Mucosa of descending colon (tissue), 3 donors: Measurements from ENCODE around the gene ITGA3. TPM values are rescaled to one million over a fixed set of nuclear protein-coding genes. Genes with fewer than 3 reads are reported as not detected.

Experiments used
- ATAC-seq: fragments of 200-7000 bp; cut with Tn5 transposase; one replicate; pipeline ENCODE4 v1.9.1; 2020; ENCODE audit warnings: mild to moderate bottlenecking, moderate library complexity
- DNase-seq, 3 donors: peaks; one replicate each; pipeline ENCODE4 v3.0.0-alpha.2; 2020
- H3K36me3 ChIP-seq: fragments of 200-600 bp; one replicate; pipeline ENCODE4 v1.8.0; 2021; ENCODE audit warnings: low read depth, mild to moderate bottlenecking
- H3K4me1 ChIP-seq: fragments of 200-600 bp; one replicate; pipeline ENCODE4 v1.8.0; 2021; ENCODE audit warnings: low read depth, mild to moderate bottlenecking
- H3K4me3 ChIP-seq: fragments of 200-600 bp; one replicate; pipeline ENCODE4 v1.8.0; 2021; ENCODE audit warnings: mild to moderate bottlenecking
- H3K9me3 ChIP-seq: fragments of 200-600 bp; one replicate; pipeline ENCODE4 v1.8.0; 2021; ENCODE audit warnings: mild to moderate bottlenecking
- intact Hi-C, 2 donors: fragments of 100-400 bp; cut with DNase I in 1 of 2; cut with micrococcal nuclease in 1 of 2; formaldehyde crosslinking; loops; one replicate each; pipeline versions ENCODE4 v1.11.0 to v1.11.1; 2022; cut with DNase I, micrococcal nuclease
- total RNA-seq, 3 donors: library from RNA; stranded (reverse); fragmentation: NEBNext Ultra II Directional in 2 of 3; extraction: Animal tissue kit (Norgen Biotek cat#: 25700) in 2 of 3; gene quantifications; one replicate each; pipeline versions ENCODE4 v1.2.1 to v1.2.4, GENCODE V29; 2021 to 2023
- TF ChIP-seq, protein P1 (sequence below): fragments of 200-600 bp; IDR thresholded peaks from one replicate; pipeline ENCODE4 v1.8.0; 2022; ENCODE audit warnings: antibody characterized with exemption, mild to moderate bottlenecking
- donor health status: DM: no; HTN: no; CAD: no; lungs with moderate emphysema.
- donor health status: DM: no; HTN: no; CAD: no.
- donor health status: DM: no; HTN: yes; CAD: no.

The ITGA3 gene
- total RNA-seq, 3 donors from 2014 or later, result 108 to 170 (median 108) TPM

DNA sequence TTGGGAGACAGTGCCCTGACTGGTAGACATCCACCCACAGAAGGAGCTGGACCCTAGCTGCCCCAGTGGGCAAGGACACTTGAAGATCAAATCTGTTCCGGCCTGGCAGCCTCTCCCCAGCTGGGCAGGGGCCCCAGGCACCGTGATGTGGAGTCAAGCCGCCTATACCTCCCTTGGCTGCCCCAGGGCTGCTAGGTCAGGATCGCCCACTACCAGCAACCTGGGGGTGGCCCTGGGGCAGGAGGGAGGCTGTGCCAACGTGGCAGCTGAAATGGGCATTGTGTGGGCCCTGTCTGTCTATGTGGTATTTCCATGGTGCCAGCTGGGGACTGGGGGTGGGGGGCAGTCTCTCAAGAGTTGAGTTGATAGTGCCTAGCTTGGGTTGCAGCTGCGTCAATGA, 40.2 kb downstream of the ITGA3 start:
- DNase-seq (peak; percentile 34 to 59 (median 56)), ATAC-seq (no peak)
- peaks cover 43% of the 10 kb centered on the region for H3K4me1 ChIP-seq
- H3K36me3 ChIP-seq, result peaks cover 3% of the 10 kb centered on the region
- intact Hi-C loops, result loop anchor here in 1 of 2 donors (10.0 kb wide), 1 partner anchor 209 kb away; no protein-coding TSS in a partner anchor
- no peaks in the 10 kb centered on the region for H3K9me3 ChIP-seq
- TF ChIP-seq, protein P1, sequence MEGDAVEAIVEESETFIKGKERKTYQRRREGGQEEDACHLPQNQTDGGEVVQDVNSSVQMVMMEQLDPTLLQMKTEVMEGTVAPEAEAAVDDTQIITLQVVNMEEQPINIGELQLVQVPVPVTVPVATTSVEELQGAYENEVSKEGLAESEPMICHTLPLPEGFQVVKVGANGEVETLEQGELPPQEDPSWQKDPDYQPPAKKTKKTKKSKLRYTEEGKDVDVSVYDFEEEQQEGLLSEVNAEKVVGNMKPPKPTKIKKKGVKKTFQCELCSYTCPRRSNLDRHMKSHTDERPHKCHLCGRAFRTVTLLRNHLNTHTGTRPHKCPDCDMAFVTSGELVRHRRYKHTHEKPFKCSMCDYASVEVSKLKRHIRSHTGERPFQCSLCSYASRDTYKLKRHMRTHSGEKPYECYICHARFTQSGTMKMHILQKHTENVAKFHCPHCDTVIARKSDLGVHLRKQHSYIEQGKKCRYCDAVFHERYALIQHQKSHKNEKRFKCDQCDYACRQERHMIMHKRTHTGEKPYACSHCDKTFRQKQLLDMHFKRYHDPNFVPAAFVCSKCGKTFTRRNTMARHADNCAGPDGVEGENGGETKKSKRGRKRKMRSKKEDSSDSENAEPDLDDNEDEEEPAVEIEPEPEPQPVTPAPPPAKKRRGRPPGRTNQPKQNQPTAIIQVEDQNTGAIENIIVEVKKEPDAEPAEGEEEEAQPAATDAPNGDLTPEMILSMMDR, result no peak
- H3K4me3 ChIP-seq, result peak overlapping the region; percentile 88

DNA sequence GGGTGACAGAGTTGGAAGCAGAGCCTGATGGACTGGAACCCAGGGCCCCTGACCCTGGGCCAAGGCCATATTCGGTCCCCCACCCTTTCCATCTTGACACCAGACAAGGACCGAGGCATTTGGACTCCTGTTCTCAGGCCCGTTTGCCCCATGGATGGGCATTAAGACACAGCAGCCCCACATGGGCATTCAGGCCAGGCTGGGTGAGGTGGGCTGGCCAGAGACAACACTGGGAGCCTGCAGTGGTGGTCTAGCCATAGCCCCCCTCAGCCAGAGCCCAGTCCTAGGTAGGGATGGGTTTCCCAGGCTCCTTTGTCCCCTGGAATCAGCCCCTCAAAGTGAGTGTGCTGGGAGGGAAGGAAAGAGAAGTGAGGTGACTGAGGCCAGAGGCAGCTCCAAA, 40.8 kb downstream of the ITGA3 start:
- Histone ChIP-seq H3K4me3 (no peak overlapping the region), H3K36me3 (peaks cover 3% of the 10 kb centered on the region), H3K9me3 (no peaks in the 10 kb centered on the region), H3K4me1 (peaks cover 49% of the 10 kb centered on the region)
- intact Hi-C loops, result loop anchor here in 1 of 2 donors (10.0 kb wide), 1 partner anchor 208 kb away; no protein-coding TSS in a partner anchor
- TF ChIP-seq, protein P1, result no peak
- no peak for ATAC-seq
- peak in 1 of 3 donors; percentile 3 for DNase-seq

DNA sequence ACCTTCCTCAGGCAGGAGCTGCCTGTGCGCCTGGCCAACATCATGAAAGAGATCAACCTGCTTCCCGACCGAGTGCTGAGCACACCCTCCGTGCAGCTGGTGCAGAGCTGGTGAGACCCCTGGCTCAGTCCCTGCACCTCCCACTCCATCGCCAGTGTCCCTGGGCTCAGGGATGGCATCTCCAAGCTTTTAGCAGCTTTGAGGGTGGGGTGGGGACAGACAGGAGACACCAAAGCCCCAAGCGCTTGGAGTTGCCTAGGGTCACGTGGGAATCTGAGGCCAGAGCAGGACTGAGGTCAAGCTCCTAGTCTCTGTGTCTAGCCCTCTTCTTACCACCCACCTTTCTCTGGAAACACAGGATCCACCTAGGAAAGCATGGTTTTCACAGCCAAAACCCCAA, 41.5 kb downstream of the ITGA3 start:
- Histone ChIP-seq H3K9me3 (no peaks in the 10 kb centered on the region), H3K4me1 (peaks cover 51% of the 10 kb centered on the region), H3K4me3 (no peak overlapping the region), H3K36me3 (peaks cover 3% of the 10 kb centered on the region)
- no peak for ATAC-seq
- intact Hi-C loops, result loop anchor here in 1 of 2 donors (10.0 kb wide), 1 partner anchor 207 kb away; no protein-coding TSS in a partner anchor
- peak in 1 of 3 donors; percentile 34 for DNase-seq
- TF ChIP-seq, protein P1, result no peak

DNA sequence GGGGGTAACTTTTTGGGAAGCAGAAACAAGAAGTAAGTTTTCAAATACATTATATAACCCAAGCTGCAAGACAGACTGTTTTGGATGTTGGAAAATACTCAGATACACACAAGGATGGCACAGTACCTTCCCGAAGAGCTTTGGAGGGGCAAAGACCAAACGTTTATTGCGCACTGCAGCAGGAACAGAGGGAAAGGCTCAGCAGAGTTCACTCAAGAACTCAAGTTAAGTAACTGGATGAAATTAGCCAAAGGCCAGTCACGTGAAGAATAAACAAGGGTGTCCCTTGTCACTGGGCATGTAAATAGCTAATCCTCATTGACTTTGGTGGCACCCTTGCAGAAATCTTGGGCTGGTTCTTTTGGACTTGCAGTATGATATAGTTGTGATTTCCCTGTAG, 42.0 kb downstream of the ITGA3 start:
- intact Hi-C loops, result loop anchor here in 1 of 2 donors (10.0 kb wide), 1 partner anchor 207 kb away; no protein-coding TSS in a partner anchor
- Histone ChIP-seq H3K4me1 (peaks cover 55% of the 10 kb centered on the region), H3K36me3 (peaks cover 3% of the 10 kb centered on the region), H3K4me3 (no peak overlapping the region), H3K9me3 (no peaks in the 10 kb centered on the region)
- no peak for ATAC-seq
- DNase-seq, result no peak
- TF ChIP-seq, protein P1, result no peak

DNA sequence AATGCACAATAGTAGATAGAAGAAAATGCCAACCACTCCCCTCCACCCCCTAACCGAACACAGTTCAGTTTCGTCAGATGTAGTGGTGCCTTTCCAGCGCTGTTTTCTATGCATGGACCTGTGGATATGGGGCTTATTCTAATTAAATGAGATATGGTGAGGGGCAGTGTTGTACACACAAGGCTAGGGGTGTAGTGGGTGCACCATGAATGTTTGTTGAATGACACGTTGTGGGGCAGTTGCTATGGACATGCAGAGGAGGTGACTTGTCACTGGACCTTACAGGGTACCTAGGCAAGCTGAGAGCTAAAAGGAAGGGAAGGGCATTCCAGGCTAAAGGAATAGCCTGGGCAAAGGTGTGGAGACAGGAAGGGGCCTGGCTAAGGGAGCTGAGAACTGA, 42.7 kb downstream of the ITGA3 start:
- TF ChIP-seq, protein P1, result no peak
- DNase-seq (no peak), ATAC-seq (no peak)
- no peaks in the 10 kb centered on the region for H3K9me3 ChIP-seq
- intact Hi-C loops, result loop anchor here in 1 of 2 donors (10.0 kb wide), 1 partner anchor 206 kb away; no protein-coding TSS in a partner anchor
- H3K4me1 ChIP-seq, result peaks cover 58% of the 10 kb centered on the region
- peaks cover 3% of the 10 kb centered on the region for H3K36me3 ChIP-seq
- no peak overlapping the region for H3K4me3 ChIP-seq
